Endothelial cell (in vitro differentiated cells): Measurements from ENCODE around the gene WDR46. TPM values are rescaled to one million over a fixed set of nuclear protein-coding genes. Genes with fewer than 3 reads are reported as not detected.
A peak's percentile ranks its signal among the peaks of the same experiment; 100 is the strongest.

Source experiments
- DNase-seq: peaks from one replicate; pipeline ENCODE4 v3.0.0; 2021; ENCODE audit warnings: low spot score
- H3K27ac Mint-ChIP-seq: one replicate; pipeline ENCODE4 v1.8.0; 2021; ENCODE audit warnings: mixed read lengths, inconsistent platforms; ENCODE audit not compliant: unreplicated experiment
- H3K27me3 Mint-ChIP-seq: one replicate; pipeline ENCODE4 v1.8.0; 2021; ENCODE audit warnings: mild to moderate bottlenecking, moderate library complexity, mixed read lengths, inconsistent platforms; ENCODE audit not compliant: unreplicated experiment
- H3K36me3 Mint-ChIP-seq: one replicate; pipeline ENCODE4 v1.8.0; 2021; ENCODE audit warnings: mild to moderate bottlenecking, low read depth, mixed read lengths, inconsistent platforms; ENCODE audit not compliant: unreplicated experiment
- H3K4me1 Mint-ChIP-seq: one replicate; pipeline ENCODE4 v1.8.0; 2021; ENCODE audit warnings: mild to moderate bottlenecking, mixed read lengths, inconsistent platforms; ENCODE audit not compliant: unreplicated experiment
- H3K4me3 Mint-ChIP-seq: one replicate; pipeline ENCODE4 v1.8.0; 2021; ENCODE audit warnings: mild to moderate bottlenecking, mixed read lengths, inconsistent platforms; ENCODE audit not compliant: unreplicated experiment
- H3K9me3 Mint-ChIP-seq: one replicate; pipeline ENCODE4 v1.8.0; 2021; ENCODE audit warnings: mixed read lengths, inconsistent platforms; ENCODE audit not compliant: unreplicated experiment
- total RNA-seq: library from RNA; stranded (reverse); fragmentation: NEBNext Ultra II Directional; extraction: Animal tissue kit (Norgen Biotek cat#: 25700); gene quantifications from one replicate; pipeline ENCODE4 v1.2.1, GENCODE V29; 2021; ENCODE audit not compliant: unreplicated experiment
- TF ChIP-seq, protein P1 (sequence below): fragments of 200-600 bp; sonication (generic); IDR thresholded peaks from one replicate; pipeline ENCODE4 v1.5.0; 2021; ENCODE audit warnings: antibody characterized with exemption; ENCODE audit not compliant: unreplicated experiment

The WDR46 gene
- total RNA-seq, 1 donor from 2014 or later = 48.5 TPM

DNA sequence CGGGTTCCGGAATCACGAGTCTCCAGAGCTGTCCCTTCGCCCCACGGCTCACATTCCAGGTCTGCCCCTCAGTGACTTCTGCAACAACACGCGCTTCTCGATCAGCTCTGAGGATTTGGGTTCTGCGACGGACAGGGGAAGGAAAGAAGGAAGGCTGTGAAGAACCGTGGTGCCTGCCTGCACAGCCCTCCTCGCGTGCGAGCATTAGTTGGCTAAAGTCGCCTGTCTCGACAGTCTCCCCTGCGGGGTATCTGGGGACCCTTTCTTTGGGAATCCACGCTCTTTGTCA, 40.5 kb downstream of the WDR46 start:
- Mint-ChIP-seq H3K36me3 (peaks cover 13% of the 10 kb centered on the region), H3K27me3 (peaks cover 4% of the 10 kb centered on the region), H3K4me1 (peaks cover 24% of the 10 kb centered on the region)

DNA sequence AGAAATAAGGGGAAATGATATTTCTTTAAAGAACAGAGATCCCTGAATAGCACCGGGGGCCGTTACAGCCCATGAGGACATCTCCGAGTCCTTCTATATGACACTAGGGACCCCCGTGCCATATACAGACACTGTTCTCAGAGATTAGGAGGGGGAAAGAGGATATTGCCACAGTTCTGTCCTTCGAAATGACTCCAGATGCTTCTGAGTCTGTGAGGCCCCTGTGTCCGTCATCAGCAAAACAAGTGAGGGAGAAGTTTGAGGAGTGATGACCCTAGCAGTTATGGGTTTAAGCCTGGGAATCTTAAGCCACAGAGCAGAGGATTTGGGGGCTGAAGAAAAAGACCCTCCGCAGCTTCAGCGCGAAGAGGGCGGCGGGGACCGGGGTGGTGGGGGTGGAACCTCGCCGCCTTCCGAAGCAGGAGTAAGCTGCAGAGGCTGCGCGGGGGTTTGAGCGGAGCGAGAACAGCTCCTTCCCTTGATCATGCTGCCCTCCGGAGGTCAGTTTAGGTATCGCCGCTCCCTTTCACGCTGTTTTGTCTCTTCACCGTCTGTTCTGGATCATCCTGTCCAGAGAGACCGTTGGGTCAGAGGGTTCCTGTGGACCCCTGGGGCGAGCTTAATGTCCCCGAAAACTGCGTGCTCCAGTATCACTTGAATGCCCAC, 40.9 kb downstream of the WDR46 start:
- peak; percentile 92 for DNase-seq
- Mint-ChIP-seq H3K27ac (peak overlapping the region; percentile 57), H3K4me3 (peak overlapping the region; percentile 86), H3K9me3 (no peaks in the 10 kb centered on the region), H3K27me3 (peaks cover 4% of the 10 kb centered on the region), H3K4me1 (peaks cover 24% of the 10 kb centered on the region), H3K36me3 (peaks cover 13% of the 10 kb centered on the region)
- TF ChIP-seq, protein P1, sequence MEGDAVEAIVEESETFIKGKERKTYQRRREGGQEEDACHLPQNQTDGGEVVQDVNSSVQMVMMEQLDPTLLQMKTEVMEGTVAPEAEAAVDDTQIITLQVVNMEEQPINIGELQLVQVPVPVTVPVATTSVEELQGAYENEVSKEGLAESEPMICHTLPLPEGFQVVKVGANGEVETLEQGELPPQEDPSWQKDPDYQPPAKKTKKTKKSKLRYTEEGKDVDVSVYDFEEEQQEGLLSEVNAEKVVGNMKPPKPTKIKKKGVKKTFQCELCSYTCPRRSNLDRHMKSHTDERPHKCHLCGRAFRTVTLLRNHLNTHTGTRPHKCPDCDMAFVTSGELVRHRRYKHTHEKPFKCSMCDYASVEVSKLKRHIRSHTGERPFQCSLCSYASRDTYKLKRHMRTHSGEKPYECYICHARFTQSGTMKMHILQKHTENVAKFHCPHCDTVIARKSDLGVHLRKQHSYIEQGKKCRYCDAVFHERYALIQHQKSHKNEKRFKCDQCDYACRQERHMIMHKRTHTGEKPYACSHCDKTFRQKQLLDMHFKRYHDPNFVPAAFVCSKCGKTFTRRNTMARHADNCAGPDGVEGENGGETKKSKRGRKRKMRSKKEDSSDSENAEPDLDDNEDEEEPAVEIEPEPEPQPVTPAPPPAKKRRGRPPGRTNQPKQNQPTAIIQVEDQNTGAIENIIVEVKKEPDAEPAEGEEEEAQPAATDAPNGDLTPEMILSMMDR = peak; percentile 80

More for the DNA sequence above, 40.5 kb downstream of the WDR46 start:
- no peak for DNase-seq
- TF ChIP-seq, protein P1 = no peak
- Mint-ChIP-seq H3K9me3 (no peaks in the 10 kb centered on the region), H3K4me3 (peak overlapping the region; percentile 86), H3K27ac (peak overlapping the region; percentile 57)

DNA sequence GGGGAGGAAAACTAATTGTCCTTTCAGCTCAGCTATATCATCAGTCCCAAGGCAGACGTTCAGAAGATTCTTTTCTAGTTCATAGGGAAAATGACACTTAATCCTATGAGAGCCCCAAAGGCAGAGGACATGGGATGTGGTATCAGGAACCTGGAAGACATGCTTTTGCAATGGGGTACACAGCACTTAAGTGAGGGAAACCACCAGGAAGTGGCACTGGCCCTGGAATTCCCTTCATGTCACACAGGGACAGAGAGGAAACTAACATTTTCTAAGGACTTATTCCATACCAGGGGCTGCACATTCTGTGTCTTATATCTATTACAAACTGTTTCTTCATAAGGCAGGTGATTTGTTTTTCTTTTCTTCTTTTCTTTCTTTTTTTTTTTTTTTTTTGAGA, 45.6 kb downstream of the WDR46 start:
- no peak for DNase-seq
- H3K36me3 Mint-ChIP-seq = no peaks in the 10 kb centered on the region
- TF ChIP-seq, protein P1 = no peak
- no peak overlapping the region for H3K27ac Mint-ChIP-seq
- no peak overlapping the region for H3K4me3 Mint-ChIP-seq
- H3K27me3 Mint-ChIP-seq = peaks cover 5% of the 10 kb centered on the region
- H3K4me1 Mint-ChIP-seq = peaks cover 8% of the 10 kb centered on the region
- no peaks in the 10 kb centered on the region for H3K9me3 Mint-ChIP-seq

DNA sequence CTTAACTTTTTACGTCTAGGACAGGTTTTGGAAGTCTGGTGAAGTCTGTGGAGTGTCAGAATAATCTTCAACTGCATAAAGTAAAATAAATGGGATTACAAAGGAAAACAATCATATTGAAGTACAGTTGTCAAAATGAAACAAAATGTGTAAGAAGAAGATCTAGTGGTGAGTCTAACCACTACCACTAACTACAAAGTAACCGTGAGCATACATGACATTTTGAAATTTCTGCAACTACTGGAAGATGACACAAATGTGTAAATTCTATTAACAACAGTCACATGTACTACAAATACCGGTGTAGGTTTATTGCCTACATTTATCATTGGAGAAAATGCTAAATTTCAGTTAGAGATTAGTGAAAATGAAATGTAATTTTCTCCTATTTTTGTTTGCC, 47.1 kb downstream of the WDR46 start:
- TF ChIP-seq, protein P1 = no peak
- peaks cover 4% of the 10 kb centered on the region for H3K4me1 Mint-ChIP-seq
- no peaks in the 10 kb centered on the region for H3K36me3 Mint-ChIP-seq
- no peaks in the 10 kb centered on the region for H3K9me3 Mint-ChIP-seq
- no peak overlapping the region for H3K4me3 Mint-ChIP-seq
- H3K27ac Mint-ChIP-seq = no peak overlapping the region
- DNase-seq = no peak
- peaks cover 5% of the 10 kb centered on the region for H3K27me3 Mint-ChIP-seq

DNA sequence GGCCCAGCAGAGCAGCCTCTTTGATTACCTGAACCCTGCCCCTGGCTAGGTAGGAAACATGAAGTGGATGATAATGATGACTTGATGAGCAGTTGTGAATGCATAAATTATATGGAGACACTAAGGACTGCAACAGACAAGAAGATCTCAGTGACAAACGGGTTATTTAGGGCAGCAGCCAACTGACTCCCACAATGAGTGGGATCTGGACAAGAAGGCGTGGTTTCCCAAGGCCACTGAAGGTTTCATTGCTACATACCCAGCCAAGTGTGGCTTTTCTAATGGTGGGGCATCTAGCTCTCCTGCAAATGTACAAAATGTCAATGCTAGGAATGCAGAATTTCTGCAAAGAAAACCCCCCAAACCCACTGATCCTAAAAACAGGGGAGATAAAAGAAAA, 51.3 kb downstream of the WDR46 start:
- Mint-ChIP-seq H3K4me3 (no peak overlapping the region), H3K27ac (no peak overlapping the region), H3K36me3 (no peaks in the 10 kb centered on the region), H3K27me3 (peaks cover 8% of the 10 kb centered on the region), H3K9me3 (no peaks in the 10 kb centered on the region), H3K4me1 (peaks cover 4% of the 10 kb centered on the region)
- no peak for DNase-seq
- TF ChIP-seq, protein P1 = no peak
